ENCODE results near the gene RMND5B.
"Not testable (repeated sequence)": the region's sequence is repeated elsewhere in the genome, so short reads cannot be mapped to it uniquely, and the experiment has no call there.

The RMND5B gene

GRCh38 chr5:178165581-178165980, 34.8 kb downstream of the RMND5B start:
- FAIRE-seq = no peak

GRCh38 chr5:178170455-178170854, 39.6 kb downstream of the RMND5B start:
- FAIRE-seq = no peak
- no peak for DNase-seq (ENCODE audit: low spot score)

More at GRCh38 chr5:178165581-178165980, 34.8 kb downstream of the RMND5B start:
- no peak for DNase-seq (ENCODE audit: low spot score)

- FAIRE-seq = no peak
Measured at GRCh38 chr5:178174456-178174855, 43.6 kb downstream of the RMND5B start.

GRCh38 chr5:178176791-178177190, 46.0 kb downstream of the RMND5B start:
- FAIRE-seq (no peak), DNase-seq (ENCODE audit: low spot score) (no peak)

More at GRCh38 chr5:178174456-178174855, 43.6 kb downstream of the RMND5B start:
- DNase-seq (ENCODE audit: low spot score) = no peak

GRCh38 chr5:178177569-178177968, 46.8 kb downstream of the RMND5B start:
- FAIRE-seq (no peak), DNase-seq (ENCODE audit: low spot score) (no peak)

- DNase-seq (ENCODE audit: low spot score) (no peak), FAIRE-seq (no peak)
Measured at GRCh38 chr5:178180141-178180863, 49.5 kb downstream of the RMND5B start.

- no peak for DNase-seq (ENCODE audit: low spot score)
- no peak for FAIRE-seq
Measured at GRCh38 chr5:178182158-178182876, 51.5 kb downstream of the RMND5B start.

GRCh38 chr5:178186427-178186826, 55.6 kb downstream of the RMND5B start:
- DNase-seq (ENCODE audit: low spot score) (no peak), FAIRE-seq (peak; percentile 23)

GRCh38 chr5:178187014-178187413, 56.2 kb downstream of the RMND5B start, which contains the start of gene GMCL2:
Gene GMCL2, minus strand, starts transcription at chr5:178187371. Its CDS starts 72 bp downstream, at chr5:178187299.
- DNase-seq (ENCODE audit: low spot score) (no peak), FAIRE-seq (no peak)

GRCh38 chr5:178189433-178189832, 58.6 kb downstream of the RMND5B start:
- FAIRE-seq = no peak
- no peak for DNase-seq (ENCODE audit: low spot score)

GRCh38 chr5:178191661-178192060, 60.8 kb downstream of the RMND5B start:
- no peak for FAIRE-seq
- DNase-seq (ENCODE audit: low spot score) = no peak

- FAIRE-seq = no peak
- no peak for DNase-seq (ENCODE audit: low spot score)
Measured at GRCh38 chr5:178192244-178192643, 61.4 kb downstream of the RMND5B start.

- DNase-seq (ENCODE audit: low spot score) = no peak
Measured at GRCh38 chr5:178192787-178193186, 62.0 kb downstream of the RMND5B start.

GRCh38 chr5:178193251-178193809, 62.5 kb downstream of the RMND5B start:
- FAIRE-seq (no peak), DNase-seq (ENCODE audit: low spot score) (no peak)

More at GRCh38 chr5:178192787-178193186, 62.0 kb downstream of the RMND5B start:
- FAIRE-seq = no peak

- no peak for DNase-seq (ENCODE audit: low spot score)
Measured at GRCh38 chr5:178194026-178194425, 63.2 kb downstream of the RMND5B start.

GRCh38 chr5:178196281-178196812, 65.5 kb downstream of the RMND5B start:
- FAIRE-seq (no peak), DNase-seq (ENCODE audit: low spot score) (no peak)

More at GRCh38 chr5:178194026-178194425, 63.2 kb downstream of the RMND5B start:
- FAIRE-seq = no peak

- no peak for FAIRE-seq
Measured at GRCh38 chr5:178196986-178197385, 66.2 kb downstream of the RMND5B start.

GRCh38 chr5:178198151-178198550, 67.3 kb downstream of the RMND5B start:
- FAIRE-seq; DNase-seq (ENCODE audit: low spot score): not testable (repeated sequence)

More at GRCh38 chr5:178196986-178197385, 66.2 kb downstream of the RMND5B start:
- no peak for DNase-seq (ENCODE audit: low spot score)

GRCh38 chr5:178198706-178199105, 67.9 kb downstream of the RMND5B start:
- DNase-seq (ENCODE audit: low spot score) (no peak), FAIRE-seq (no peak)

GRCh38 chr5:178199581-178200434, 69.0 kb downstream of the RMND5B start:
- DNase-seq (ENCODE audit: low spot score) = no peak
- no peak for FAIRE-seq

All from urothelium cell line (cell line).